NOMO-1 treated with dmso at 0.1 percent for 144 hours (cell line): Measurements from ENCODE around the gene KIR2DL1.
"Not testable (repeated sequence)": the region's sequence is repeated elsewhere in the genome, so short reads cannot be mapped to it uniquely, and the experiment has no call there.

Source experiments
- DNase-seq: peaks from one replicate; lab custom pipeline; 2025; ENCODE audit not compliant: unreplicated experiment; lab: John Stamatoyannopoulos, UW

The KIR2DL1 gene

GRCh38 chr19:54769646-54770045 is at the start of gene KIR2DL1:
TSS of gene KIR2DL1 (plus strand) at chr19:54769793. CDS start at chr19:54769851, 58 bp downstream.
- not testable (repeated sequence) for DNase-seq

- DNase-seq = no peak
Observed at GRCh38 chr19:54724142-54724541, 45.5 kb upstream of the KIR2DL1 start, which contains the start of gene KIR3DL3. TSS of gene KIR3DL3 (plus strand) at chr19:54724442. CDS start at chr19:54724497, 55 bp downstream.

GRCh38 chr19:54724644-54725043 is 44.9 kb upstream of the KIR2DL1 start:
- DNase-seq = no peak

GRCh38 chr19:54725321-54725720 is 44.3 kb upstream of the KIR2DL1 start:
- no peak for DNase-seq

GRCh38 chr19:54727562-54727961 is 42.0 kb upstream of the KIR2DL1 start:
- no peak for DNase-seq

GRCh38 chr19:54728167-54728566 is 41.4 kb upstream of the KIR2DL1 start:
- no peak for DNase-seq

- DNase-seq = no peak
Observed at GRCh38 chr19:54729416-54730188, 40.0 kb upstream of the KIR2DL1 start.

- no peak for DNase-seq
Observed at GRCh38 chr19:54731191-54731590, 38.4 kb upstream of the KIR2DL1 start.

GRCh38 chr19:54738306-54738705 is 31.3 kb upstream of the KIR2DL1 start, which contains the start of gene KIR2DL3:
TSS of gene KIR2DL3 (plus strand) at chr19:54738513. CDS start at chr19:54738546, 33 bp downstream.
- not testable (repeated sequence) for DNase-seq

- no peak for DNase-seq
Observed at GRCh38 chr19:54738715-54739114, 30.9 kb upstream of the KIR2DL1 start.

- DNase-seq = no peak
Observed at GRCh38 chr19:54739587-54740497, 29.8 kb upstream of the KIR2DL1 start.

GRCh38 chr19:54741950-54742349 is 27.6 kb upstream of the KIR2DL1 start:
- DNase-seq = not testable (repeated sequence)

- DNase-seq = not testable (repeated sequence)
Observed at GRCh38 chr19:54744080-54744479, 25.5 kb upstream of the KIR2DL1 start.

- DNase-seq = peak; percentile 91
Observed at GRCh38 chr19:54747614-54748322, 21.8 kb upstream of the KIR2DL1 start.

GRCh38 chr19:54750276-54750675 is 19.3 kb upstream of the KIR2DL1 start:
- DNase-seq = not testable (repeated sequence)

GRCh38 chr19:54756204-54757110 is 13.1 kb upstream of the KIR2DL1 start:
- DNase-seq = not testable (repeated sequence)

- not testable (repeated sequence) for DNase-seq
Observed at GRCh38 chr19:54758577-54758976, 11.0 kb upstream of the KIR2DL1 start.

GRCh38 chr19:54764219-54764618 is 5.4 kb upstream of the KIR2DL1 start:
- peak; percentile 82 for DNase-seq

- DNase-seq = not testable (repeated sequence)
Observed at GRCh38 chr19:54766464-54766863, 3.1 kb upstream of the KIR2DL1 start.

GRCh38 chr19:54770511-54770910 is 918 bp downstream of the KIR2DL1 start:
- DNase-seq = not testable (repeated sequence)
